NT2/D1 (cell line): ENCODE data around the gene EDRF1.

Experiments
- SUZ12 ChIP-seq: IDR thresholded peaks from 2 replicates; pipeline ENCODE4 v1.6.1; 2011; ENCODE audit not compliant: insufficient read length, insufficient read depth; ENCODE audit errors: extremely low read depth
- YY1 ChIP-seq: IDR thresholded peaks from 2 replicates; pipeline ENCODE4 v1.6.1; 2011; ENCODE audit not compliant: insufficient read length, insufficient read depth
- ZNF274 ChIP-seq: IDR thresholded peaks from 2 replicates; pipeline ENCODE4 v1.6.1; 2011; ENCODE audit warnings: mild to moderate bottlenecking, low read depth, low read length

GRCh38 chr10:125802131-125802530 lies 82.6 kb downstream of the EDRF1 start:
- TF ChIP-seq ZNF274 (no peak), YY1 (no peak), SUZ12 (no peak)
